OCI-LY1 (cell line): ENCODE data around the gene CMPK1.

Experiments used
- H2AFZ ChIP-seq: fragments of 200-600 bp; sonication (generic), shearing (Covaris generic); 2 replicates; pipeline ENCODE4 v1.6.0; 2014; ENCODE audit warnings: antibody characterized with exemption, mild to moderate bottlenecking, low read length
- H3F3A ChIP-seq: fragments of 200-600 bp; sonication (generic), shearing (Covaris generic); 2 replicates; pipeline ENCODE4 v1.6.0; 2014; ENCODE audit warnings: mild to moderate bottlenecking, antibody characterized with exemption, low read length, moderate library complexity; ENCODE audit not compliant: insufficient read depth
- H3K27ac ChIP-seq: fragments of 200-600 bp; sonication (generic); 2 replicates; pipeline ENCODE4 v1.5.1; 2014; ENCODE audit warnings: low read length, mixed run types, mild to moderate bottlenecking, low read depth; ENCODE audit not compliant: poor library complexity, severe bottlenecking
- H3K27me3 ChIP-seq: fragments of 200-600 bp; sonication (generic); 2 replicates; pipeline ENCODE4 v1.6.0; 2014; ENCODE audit warnings: antibody characterized with exemption, mild to moderate bottlenecking, low read length, moderate library complexity; ENCODE audit not compliant: insufficient read depth
- H3K36me3 ChIP-seq: fragments of 200-600 bp; sonication (generic); 2 replicates; pipeline ENCODE4 v1.6.1; 2014; ENCODE audit warnings: mild to moderate bottlenecking, antibody characterized with exemption, low read length, moderate library complexity, mixed read lengths; ENCODE audit not compliant: insufficient read depth
- H3K4me1 ChIP-seq: fragments of 200-600 bp; sonication (generic); 2 replicates; pipeline ENCODE4 v1.5.1; 2014; ENCODE audit warnings: mild to moderate bottlenecking, low read length, moderate library complexity; ENCODE audit not compliant: insufficient read depth, severe bottlenecking
- H3K4me2 ChIP-seq: fragments of 200-600 bp; sonication (generic), shearing (Covaris generic); 2 replicates; pipeline ENCODE4 v1.6.1; 2014; ENCODE audit warnings: low read length
- H3K4me3 ChIP-seq: fragments of 200-600 bp; sonication (generic); 2 replicates; pipeline ENCODE4 v1.5.1; 2014; ENCODE audit warnings: low read length, low read depth, mild to moderate bottlenecking, mixed read lengths; ENCODE audit not compliant: poor library complexity, severe bottlenecking
- H3K79me2 ChIP-seq: fragments of 200-600 bp; shearing (Covaris generic); 2 replicates; pipeline ENCODE4 v1.6.1; 2016; ENCODE audit warnings: mixed run types, low read length, mixed read lengths; ENCODE audit not compliant: insufficient read depth
- H3K9ac ChIP-seq: fragments of 200-600 bp; sonication (generic), shearing (Covaris generic); 2 replicates; pipeline ENCODE4 v1.6.1; 2014; ENCODE audit warnings: mild to moderate bottlenecking, low read length, mixed read lengths
- H3K9me2 ChIP-seq: fragments of 200-600 bp; sonication (generic), shearing (Covaris generic); 2 replicates; pipeline ENCODE4 v1.6.1; 2014; ENCODE audit warnings: low read depth, mild to moderate bottlenecking, low read length, mixed read lengths
- H3K9me3 ChIP-seq: fragments of 200-600 bp; shearing (Covaris generic); 2 replicates; pipeline ENCODE4 v1.6.1; 2014; ENCODE audit warnings: low read length, mixed read lengths
- H4K20me1 ChIP-seq: fragments of 200-600 bp; sonication (generic), shearing (Covaris generic); 2 replicates; pipeline ENCODE4 v1.6.0; 2016; ENCODE audit warnings: mild to moderate bottlenecking, low read length; ENCODE audit not compliant: insufficient read depth
- CTCF ChIP-seq: fragments of 200-600 bp; sonication (generic), shearing (Covaris generic); IDR thresholded peaks from 2 replicates; pipeline ENCODE4 v1.5.1; 2017; ENCODE audit warnings: mild to moderate bottlenecking, antibody characterized with exemption, low read length, moderate library complexity, mixed read lengths
- EZH2 ChIP-seq: fragments of 200-600 bp; sonication (generic), shearing (Covaris generic); IDR thresholded peaks from 2 replicates; pipeline ENCODE4 v1.8.0; 2017; ENCODE audit warnings: borderline replicate concordance, mixed run types, mild to moderate bottlenecking, antibody characterized with exemption, low read length, moderate library complexity, mixed read lengths

CMPK1 gene

GRCh38 chr1:47406966-47407365 is 73.4 kb downstream of the CMPK1 start:
- H3K9ac ChIP-seq: no peak overlapping the region
- no peak overlapping the region for H3K27ac ChIP-seq
- H4K20me1 ChIP-seq: no peaks in the 10 kb centered on the region
- no peaks in the 10 kb centered on the region for H3K4me1 ChIP-seq
- H3K4me3 ChIP-seq: no peak overlapping the region
- TF ChIP-seq EZH2 (no peak), CTCF (no peak)
- no peaks in the 10 kb centered on the region for H3K27me3 ChIP-seq
- no peaks in the 10 kb centered on the region for H3K9me2 ChIP-seq
- no peak overlapping the region for H3K4me2 ChIP-seq
- no peaks in the 10 kb centered on the region for H3K36me3 ChIP-seq
- no peaks in the 10 kb centered on the region for H3K9me3 ChIP-seq
- H2AFZ ChIP-seq: no peak overlapping the region
- H3F3A ChIP-seq: no peaks in the 10 kb centered on the region
- no peaks in the 10 kb centered on the region for H3K79me2 ChIP-seq

GRCh38 chr1:47407481-47407880 is 73.9 kb downstream of the CMPK1 start:
- no peaks in the 10 kb centered on the region for H3K79me2 ChIP-seq
- H3K4me2 ChIP-seq: no peak overlapping the region
- H3K9ac ChIP-seq: no peak overlapping the region
- no peak overlapping the region for H3K27ac ChIP-seq
- H2AFZ ChIP-seq: no peak overlapping the region
- H3K9me3 ChIP-seq: no peaks in the 10 kb centered on the region
- no peak for TF ChIP-seq CTCF
- TF ChIP-seq EZH2: no peak
- no peaks in the 10 kb centered on the region for H3K27me3 ChIP-seq
- no peaks in the 10 kb centered on the region for H3K4me1 ChIP-seq
- no peak overlapping the region for H3K4me3 ChIP-seq
- no peaks in the 10 kb centered on the region for H3K36me3 ChIP-seq
- no peaks in the 10 kb centered on the region for H4K20me1 ChIP-seq
- no peaks in the 10 kb centered on the region for H3F3A ChIP-seq
- no peaks in the 10 kb centered on the region for H3K9me2 ChIP-seq

- H3K4me2 ChIP-seq: no peak overlapping the region
- TF ChIP-seq CTCF (no peak), EZH2 (no peak)
- H3K9me3 ChIP-seq: no peaks in the 10 kb centered on the region
- H3K79me2 ChIP-seq: no peaks in the 10 kb centered on the region
- no peaks in the 10 kb centered on the region for H3K9me2 ChIP-seq
- no peak overlapping the region for H3K9ac ChIP-seq
- H3F3A ChIP-seq: no peaks in the 10 kb centered on the region
- no peaks in the 10 kb centered on the region for H3K27me3 ChIP-seq
- no peak overlapping the region for H3K27ac ChIP-seq
- H3K36me3 ChIP-seq: no peaks in the 10 kb centered on the region
- no peaks in the 10 kb centered on the region for H4K20me1 ChIP-seq
- H2AFZ ChIP-seq: no peak overlapping the region
- no peak overlapping the region for H3K4me3 ChIP-seq
- no peaks in the 10 kb centered on the region for H3K4me1 ChIP-seq
Measured at GRCh38 chr1:47409311-47410067, 75.9 kb downstream of the CMPK1 start.
